Measurements from ENCODE around the gene DGKI. TPM values are rescaled to one million over a fixed set of nuclear protein-coding genes. Genes with fewer than 3 reads are reported as not detected.

The DGKI gene
- total RNA-seq, 3 donors from 2014 or later: 0.36 to 1.4 (median 0.46) TPM

GRCh38 chr7:137689761-137690160 is 157.0 kb downstream of the DGKI start:
- H3K36me3 ChIP-seq (ENCODE audit: low read depth): no peaks in the 10 kb centered on the region
- H3K4me3 ChIP-seq: no peak overlapping the region

GRCh38 chr7:137687556-137688265 is 159.1 kb downstream of the DGKI start:
- no peak for TF ChIP-seq CTCF (IDR thresholded peaks at IDR 0.05)
- Histone ChIP-seq H3K36me3 (ENCODE audit: low read depth) (no peaks in the 10 kb centered on the region), H3K9me3 (no peaks in the 10 kb centered on the region), H3K4me1 (ENCODE audit: low read depth) (no peaks in the 10 kb centered on the region), H3K4me3 (no peak overlapping the region)
- intact Hi-C loops (cut with DNase I, micrococcal nuclease): no loop called here
- DNase-seq (no peak), ATAC-seq (no peak)

More at GRCh38 chr7:137689761-137690160, 157.0 kb downstream of the DGKI start:
- H3K9me3 ChIP-seq: no peaks in the 10 kb centered on the region
- no peak for ATAC-seq
- intact Hi-C loops (cut with DNase I, micrococcal nuclease): no loop called here
- TF ChIP-seq CTCF (IDR thresholded peaks at IDR 0.05): no peak
- DNase-seq: no peak
- no peaks in the 10 kb centered on the region for H3K4me1 ChIP-seq (ENCODE audit: low read depth)

GRCh38 chr7:137685433-137686164 is 161.2 kb downstream of the DGKI start:
- no peaks in the 10 kb centered on the region for H3K4me1 ChIP-seq (ENCODE audit: low read depth)
- H3K9me3 ChIP-seq: no peaks in the 10 kb centered on the region
- no peak overlapping the region for H3K4me3 ChIP-seq
- no peak for TF ChIP-seq CTCF (IDR thresholded peaks at IDR 0.05)
- H3K36me3 ChIP-seq (ENCODE audit: low read depth): no peaks in the 10 kb centered on the region
- ATAC-seq (no peak), DNase-seq (no peak)
- intact Hi-C loops (cut with DNase I, micrococcal nuclease): no loop called here

GRCh38 chr7:137684776-137685175 is 162.0 kb downstream of the DGKI start:
- DNase-seq (no peak), ATAC-seq (no peak)
- Histone ChIP-seq H3K9me3 (no peaks in the 10 kb centered on the region), H3K36me3 (ENCODE audit: low read depth) (no peaks in the 10 kb centered on the region), H3K4me3 (no peak overlapping the region), H3K4me1 (ENCODE audit: low read depth) (no peaks in the 10 kb centered on the region)
- intact Hi-C loops (cut with DNase I, micrococcal nuclease): no loop called here
- no peak for TF ChIP-seq CTCF (IDR thresholded peaks at IDR 0.05)

GRCh38 chr7:137684316-137684715 is 162.5 kb downstream of the DGKI start:
- Histone ChIP-seq H3K4me1 (ENCODE audit: low read depth) (no peaks in the 10 kb centered on the region), H3K36me3 (ENCODE audit: low read depth) (no peaks in the 10 kb centered on the region), H3K4me3 (no peak overlapping the region), H3K9me3 (no peaks in the 10 kb centered on the region)
- intact Hi-C loops (cut with DNase I, micrococcal nuclease): no loop called here
- ATAC-seq (no peak), DNase-seq (no peak)
- no peak for TF ChIP-seq CTCF (IDR thresholded peaks at IDR 0.05)
